GM20431 (cell line): Measurements from ENCODE around the gene USHBP1.

Source experiments
- in situ Hi-C: fragments of 300-500 bp; cut with MseI, MboI; formaldehyde crosslinking; loops from one replicate; pipeline ENCODE4 v1.15.0; 2020; ENCODE audit warnings: low sequenced_read_pairs; ENCODE audit not compliant: unreplicated experiment

The USHBP1 gene

GRCh38 chr19:17266589-17266974 is 2.0 kb upstream of the USHBP1 start:
- in situ Hi-C loops, result no loop called here

DNA sequence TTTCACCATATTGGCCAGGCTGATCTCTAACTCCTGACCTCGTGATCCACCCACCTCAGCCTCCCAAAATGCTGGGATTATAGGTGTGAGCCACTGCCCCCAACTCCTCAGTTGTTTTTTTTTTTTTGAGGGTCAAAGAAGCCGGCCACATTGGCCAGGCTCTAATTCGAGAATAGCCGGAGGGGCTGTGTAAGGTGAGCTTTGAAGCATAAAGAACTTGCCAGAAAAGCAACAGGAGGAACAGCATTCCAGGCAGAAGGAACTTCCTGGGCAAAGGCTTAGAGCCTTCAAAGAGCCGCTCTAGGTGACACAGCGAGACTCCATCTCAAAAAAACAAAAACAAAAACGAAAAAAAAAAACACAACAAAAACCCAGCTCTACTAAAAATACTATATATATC is 1.5 kb upstream of the USHBP1 start:
- in situ Hi-C loops, result no loop called here

DNA sequence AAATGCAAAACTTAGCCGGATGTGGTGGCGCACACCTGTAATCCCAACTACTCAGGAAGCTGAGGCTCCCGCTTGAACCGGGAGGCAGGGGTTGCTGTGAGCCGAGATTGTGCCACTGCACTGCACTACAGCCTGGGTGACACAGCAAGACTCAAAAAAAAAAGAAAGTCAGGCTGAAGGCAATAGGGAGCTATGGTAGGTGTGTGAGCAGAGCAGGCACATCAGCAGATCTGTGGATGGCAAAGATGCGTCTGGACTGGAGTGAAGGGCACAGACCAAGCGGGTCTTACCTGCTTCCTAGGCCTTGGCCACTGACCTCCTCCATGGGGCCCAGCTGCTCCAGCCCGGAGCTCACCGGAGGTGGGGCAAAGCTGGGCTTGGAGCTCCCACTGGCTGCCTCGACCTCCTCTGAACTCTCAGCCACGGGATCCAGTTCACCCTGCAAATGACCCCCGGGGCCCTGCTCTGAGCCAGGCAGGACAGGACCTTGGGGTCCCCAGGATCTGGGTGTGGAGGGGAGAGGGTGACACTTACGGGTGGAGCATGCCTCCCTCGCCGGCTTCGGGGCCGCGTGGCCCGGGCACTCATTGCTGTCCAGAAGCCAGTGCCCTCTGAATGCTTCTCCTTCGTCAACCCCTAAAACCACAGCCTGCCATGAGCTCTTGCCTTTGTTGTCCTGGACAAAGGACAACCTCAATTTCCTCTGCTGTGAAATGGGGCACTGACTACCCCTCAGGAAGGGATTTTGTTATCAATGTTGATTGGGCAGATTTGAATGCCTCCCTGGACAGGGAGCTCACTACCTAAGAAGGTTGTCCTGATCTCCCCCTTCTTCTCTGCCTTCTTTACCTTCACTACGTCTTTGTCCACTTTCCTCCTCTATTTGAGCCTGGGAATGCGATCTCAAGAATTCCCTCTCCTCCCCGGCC is 569 bp downstream of the USHBP1 start:
- in situ Hi-C loops, result no loop called here

DNA sequence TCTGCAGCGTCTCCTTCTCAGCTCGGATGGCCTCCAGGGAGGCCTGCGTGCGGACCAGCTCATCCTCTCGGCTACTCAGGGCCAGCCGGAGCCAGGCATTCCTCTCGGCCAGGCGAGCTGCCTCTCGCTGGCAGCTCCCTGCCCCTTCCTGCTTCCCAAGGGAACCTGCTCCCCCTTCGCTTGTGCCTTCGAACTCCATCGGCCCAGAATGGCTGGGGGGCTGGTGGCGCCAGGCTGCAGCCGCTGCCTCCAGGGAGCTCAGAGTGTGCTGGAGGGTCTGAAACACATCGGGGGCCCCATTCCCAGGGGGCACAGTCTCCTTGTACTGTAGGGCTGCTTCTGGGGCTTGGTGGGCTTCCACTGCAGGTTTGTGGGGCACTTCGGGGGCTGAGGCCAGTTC is 2.0 kb downstream of the USHBP1 start:
- in situ Hi-C loops, result no loop called here

DNA sequence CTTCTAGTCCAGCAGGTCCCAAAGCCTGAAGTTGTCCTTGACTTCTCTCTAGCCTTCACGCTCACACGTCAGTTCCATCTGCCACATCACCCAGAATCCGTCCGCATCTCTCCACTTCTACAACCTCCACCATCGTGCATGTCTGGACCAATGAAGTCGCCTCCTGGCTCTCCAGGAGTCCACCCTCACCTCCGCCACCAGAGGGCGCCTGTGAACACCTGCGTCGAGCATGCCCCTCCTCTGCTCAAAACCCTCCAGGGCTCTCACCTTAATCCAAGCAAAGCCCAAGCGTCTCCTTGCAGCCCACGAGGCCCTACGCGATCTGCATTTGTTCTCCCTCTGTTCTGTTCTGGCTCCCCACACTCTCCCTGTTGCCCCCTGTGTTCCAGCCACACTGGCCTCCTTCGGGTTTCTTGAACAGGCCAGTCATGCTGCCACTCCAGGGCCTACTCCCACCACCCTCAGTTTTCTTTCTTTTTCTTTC is 3.7 kb downstream of the USHBP1 start:
- in situ Hi-C loops, result no loop called here

- in situ Hi-C loops, result no loop called here
Measured at GRCh38 chr19:17259934-17260333, 4.6 kb downstream of the USHBP1 start.

GRCh38 chr19:17259118-17259780 is 5.3 kb downstream of the USHBP1 start:
- in situ Hi-C loops, result no loop called here

GRCh38 chr19:17256130-17256529 is 8.4 kb downstream of the USHBP1 start:
- in situ Hi-C loops, result no loop called here

DNA sequence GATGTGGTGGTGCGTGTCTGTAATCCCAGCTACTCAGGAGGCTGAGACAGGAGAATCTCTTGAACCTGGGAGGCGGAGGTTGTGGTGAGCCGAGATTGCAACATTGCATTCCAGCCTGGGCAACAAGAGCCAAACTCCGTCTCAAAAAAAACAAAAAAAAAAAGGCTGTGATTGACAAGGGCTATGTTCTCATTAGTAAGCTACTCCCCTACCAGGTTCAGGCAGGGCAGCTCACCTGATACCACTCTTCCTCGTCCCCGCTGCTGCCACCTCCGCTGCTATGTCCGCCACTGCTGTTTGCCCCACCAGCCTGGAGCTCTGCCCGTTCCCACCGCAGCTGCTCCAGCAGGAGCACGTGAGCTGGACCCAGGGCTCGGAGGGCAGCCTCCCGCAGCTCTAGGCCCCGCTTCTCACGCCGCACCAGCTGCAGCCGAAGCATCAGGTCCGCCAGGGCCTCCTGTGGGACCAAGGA is 9.4 kb downstream of the USHBP1 start:
- in situ Hi-C loops, result no loop called here

GRCh38 chr19:17254636-17255035 is 9.9 kb downstream of the USHBP1 start:
- in situ Hi-C loops, result no loop called here

- in situ Hi-C loops, result no loop called here
Measured at GRCh38 chr19:17249887-17250548, 14.5 kb downstream of the USHBP1 start.

DNA sequence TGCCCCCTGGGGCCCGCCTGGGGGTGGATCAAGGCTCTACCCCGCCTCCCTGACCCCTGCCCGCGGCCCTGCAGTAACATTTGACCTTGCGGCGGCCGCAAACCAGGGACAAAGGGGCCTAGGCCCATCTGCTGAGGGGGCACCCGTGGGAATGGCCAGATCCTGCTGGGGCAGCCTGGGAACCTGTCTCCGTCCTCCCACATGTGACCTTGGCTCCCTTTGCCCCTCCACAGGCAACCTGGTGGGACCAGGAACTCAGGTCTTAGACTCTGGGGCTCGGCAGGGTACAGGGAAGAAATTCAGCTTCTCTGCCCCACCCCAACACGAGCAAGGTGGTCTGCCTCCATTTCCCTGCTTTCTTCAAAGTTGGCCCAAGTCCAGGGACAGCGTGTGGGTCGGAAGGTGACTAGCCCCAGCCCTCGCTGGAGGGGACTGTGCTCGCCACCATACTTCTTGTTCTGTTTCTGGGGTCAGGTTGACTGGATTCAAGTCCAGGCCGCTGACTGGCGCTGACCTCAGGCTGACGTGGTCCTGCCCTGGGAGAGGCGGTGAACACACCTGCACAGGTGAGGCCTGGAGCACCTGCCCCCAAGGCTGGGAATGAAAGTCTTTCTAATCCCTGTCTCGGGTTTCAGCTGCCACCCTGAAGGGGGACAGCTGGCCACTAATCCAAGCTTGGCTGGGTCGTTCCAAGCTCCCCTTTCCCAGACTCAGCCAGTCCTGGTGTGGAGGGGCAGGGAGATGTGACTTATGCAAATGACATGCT is 16.4 kb downstream of the USHBP1 start:
- in situ Hi-C loops, result no loop called here

DNA sequence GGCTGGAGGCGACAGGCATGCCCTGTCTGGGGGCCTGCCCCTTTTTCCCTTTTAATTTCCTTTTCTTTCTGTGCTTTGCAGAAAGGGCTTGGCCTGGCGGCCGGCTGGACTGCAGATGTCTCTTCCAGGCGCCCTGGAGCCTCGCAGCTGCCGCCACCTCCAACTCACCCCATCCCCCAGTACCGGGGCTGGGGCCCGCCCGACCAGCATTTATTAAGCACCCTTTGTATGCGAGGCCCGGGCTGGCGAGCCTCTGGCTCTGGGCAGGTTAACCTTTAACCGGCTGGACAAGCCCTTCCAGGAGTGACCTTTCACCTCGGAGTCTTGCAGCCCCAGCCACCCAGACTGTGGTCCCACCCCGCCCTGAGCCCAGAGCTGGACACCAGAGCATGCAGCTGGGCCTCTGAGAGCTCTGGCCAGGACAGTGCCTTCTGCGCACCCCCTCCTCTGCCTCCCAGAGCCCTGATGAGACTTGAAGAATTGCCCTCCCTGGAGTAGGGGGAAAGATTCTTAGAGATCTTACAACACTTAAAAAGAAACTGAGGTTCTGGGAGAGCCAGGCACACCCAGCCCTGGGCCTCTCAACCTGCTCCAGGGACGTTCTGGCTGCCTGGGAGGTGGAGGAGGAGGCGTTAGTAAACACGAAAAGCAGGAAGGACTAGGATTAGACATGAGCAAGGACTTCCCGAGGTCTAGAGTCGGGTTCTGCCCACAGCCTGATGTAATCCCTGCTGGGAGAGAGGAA is 17.7 kb downstream of the USHBP1 start:
- in situ Hi-C loops, result no loop called here

DNA sequence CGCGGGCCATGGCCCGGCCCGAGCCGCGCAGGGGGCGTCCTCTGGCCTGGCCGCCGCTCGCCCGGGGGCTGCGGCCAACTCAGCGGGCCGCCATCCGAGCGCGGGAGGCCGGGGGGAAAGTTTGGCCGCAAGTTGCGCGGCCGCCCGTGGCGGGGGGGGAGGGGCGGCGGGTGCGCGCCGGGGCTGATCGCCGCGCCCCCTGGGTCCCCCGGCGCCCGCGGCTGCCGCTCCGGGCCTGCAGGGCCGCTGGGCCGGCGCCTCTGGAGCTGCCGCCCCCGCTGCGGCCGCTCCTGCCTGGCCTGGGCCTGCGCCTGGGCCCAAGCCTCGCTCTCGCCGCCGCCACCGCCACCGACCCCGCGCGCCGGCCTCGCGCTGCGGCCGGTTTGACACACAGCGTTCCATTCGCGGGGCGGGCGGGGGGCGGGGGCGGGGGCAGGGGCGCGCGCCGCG is 19.0 kb downstream of the USHBP1 start, which contains the start of gene NR2F6:
TSS of gene NR2F6 (minus strand) at position 385 of the 450 bp plus-strand sequence. CDS start 699 bp downstream, outside the sequence.
- in situ Hi-C loops, result no loop called here

GRCh38 chr19:17244618-17245534 is 19.7 kb downstream of the USHBP1 start:
- in situ Hi-C loops, result no loop called here

DNA sequence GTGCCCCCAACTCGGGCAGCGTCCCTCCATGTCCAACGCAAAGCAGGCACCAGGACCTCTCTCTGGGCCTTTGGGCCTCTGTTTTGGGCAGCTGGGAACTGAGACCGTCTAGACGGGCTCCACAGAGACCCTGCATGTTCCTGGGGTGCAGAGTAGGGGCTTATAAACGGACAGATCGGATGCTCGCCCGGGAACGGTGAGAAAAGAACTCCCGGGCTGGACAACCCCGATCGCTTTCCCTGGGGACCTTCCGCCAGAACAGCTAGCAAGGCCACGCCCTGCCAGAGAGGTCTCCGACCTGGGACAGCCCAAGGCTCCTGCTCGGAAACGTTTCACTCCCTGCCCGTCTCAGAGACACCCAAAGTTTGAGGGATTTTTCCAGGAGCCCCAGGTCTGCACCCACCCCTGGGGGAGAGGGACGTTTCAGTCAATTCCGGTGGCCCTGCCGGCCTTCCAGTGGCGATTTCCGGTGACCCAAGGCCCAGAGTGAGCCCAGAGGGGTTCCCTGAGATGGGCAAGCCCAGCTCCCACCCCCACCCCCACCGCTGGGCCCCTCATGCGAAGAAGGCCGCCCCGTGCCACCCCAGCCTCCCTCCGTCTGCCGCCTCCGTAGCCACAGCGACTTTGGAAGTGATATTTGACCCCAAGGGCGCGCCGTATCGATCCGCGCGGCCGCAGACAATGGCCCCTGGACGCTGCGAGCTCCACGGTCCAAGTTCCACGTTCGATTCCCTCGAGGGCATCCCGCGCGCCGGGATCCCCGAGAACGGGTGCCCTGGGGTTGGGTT is 20.5 kb downstream of the USHBP1 start:
- in situ Hi-C loops, result no loop called here

GRCh38 chr19:17243211-17243829 is 21.2 kb downstream of the USHBP1 start:
- in situ Hi-C loops, result no loop called here
